WTC11 (cell line): Measurements from ENCODE around the gene OR11A1.

ENCODE experiments used
- CBFB ChIP-seq: sonication (generic); formaldehyde crosslinking; IDR thresholded peaks from 2 replicates; pipeline ENCODE4 v1.8.1; 2022; ENCODE audit warnings: mild to moderate bottlenecking, low read depth, missing genetic modification reagents
- CREM ChIP-seq: sonication (generic); formaldehyde crosslinking; IDR thresholded peaks from 2 replicates; pipeline ENCODE4 v1.8.1; 2022; ENCODE audit warnings: mild to moderate bottlenecking, missing genetic modification reagents, moderate library complexity
- FOXP1 ChIP-seq: sonication (generic); formaldehyde crosslinking; IDR thresholded peaks from 2 replicates; pipeline ENCODE4 v1.8.0; 2022; ENCODE audit warnings: missing genetic modification reagents, mild to moderate bottlenecking, moderate library complexity, borderline replicate concordance
- GABPB1 ChIP-seq: sonication (generic); formaldehyde crosslinking; IDR thresholded peaks from 2 replicates; pipeline ENCODE4 v1.8.1; 2023; ENCODE audit warnings: mild to moderate bottlenecking, missing genetic modification reagents
- MXD4 ChIP-seq: fragments of 250-450 bp; sonication (Bioruptor Pico); IDR thresholded peaks from 2 replicates; pipeline ENCODE4 v1.8.0; 2021; ENCODE audit warnings: mild to moderate bottlenecking, moderate library complexity, borderline replicate concordance
- NFE2L1 ChIP-seq: sonication (generic); formaldehyde crosslinking; IDR thresholded peaks from 2 replicates; pipeline ENCODE4 v1.8.1; 2023; ENCODE audit warnings: missing genetic modification reagents
- SOX15 ChIP-seq: fragments of 250-450 bp; sonication (Bioruptor Pico); IDR thresholded peaks from 2 replicates; pipeline ENCODE4 v1.9.0; 2021; ENCODE audit warnings: mild to moderate bottlenecking
- ZNF219 ChIP-seq: sonication (generic); formaldehyde crosslinking; IDR thresholded peaks from 2 replicates; pipeline ENCODE4 v1.8.0; 2023; ENCODE audit warnings: missing genetic modification reagents, mild to moderate bottlenecking, borderline replicate concordance
- ZNF263 ChIP-seq: sonication (generic); formaldehyde crosslinking; IDR thresholded peaks from 2 replicates; pipeline ENCODE4 v1.8.1; 2022; ENCODE audit warnings: low read depth, mild to moderate bottlenecking, moderate library complexity, missing genetic modification reagents
- TF ChIP-seq, protein P1 (sequence below): sonication (generic); formaldehyde crosslinking; IDR thresholded peaks from 2 replicates; pipeline ENCODE4 v1.8.0; 2022; ENCODE audit warnings: mild to moderate bottlenecking, missing genetic modification reagents
- TF ChIP-seq, protein P2 (sequence below): fragments of 200-600 bp; IDR thresholded peaks from 2 replicates; pipeline ENCODE4 v1.8.0; 2022; ENCODE audit warnings: antibody characterized with exemption
- TF ChIP-seq, protein P3 (sequence below): sonication (generic); formaldehyde crosslinking; IDR thresholded peaks from 2 replicates; pipeline ENCODE4 v1.8.0; 2022; ENCODE audit warnings: mild to moderate bottlenecking, missing genetic modification reagents
- TF ChIP-seq, protein P4 (sequence below): sonication (generic); formaldehyde crosslinking; conservative IDR thresholded peaks from 2 replicates; pipeline ENCODE4 v1.8.1; 2023; ENCODE audit warnings: mild to moderate bottlenecking, low read depth, missing genetic modification reagents, moderate library complexity

DNA sequence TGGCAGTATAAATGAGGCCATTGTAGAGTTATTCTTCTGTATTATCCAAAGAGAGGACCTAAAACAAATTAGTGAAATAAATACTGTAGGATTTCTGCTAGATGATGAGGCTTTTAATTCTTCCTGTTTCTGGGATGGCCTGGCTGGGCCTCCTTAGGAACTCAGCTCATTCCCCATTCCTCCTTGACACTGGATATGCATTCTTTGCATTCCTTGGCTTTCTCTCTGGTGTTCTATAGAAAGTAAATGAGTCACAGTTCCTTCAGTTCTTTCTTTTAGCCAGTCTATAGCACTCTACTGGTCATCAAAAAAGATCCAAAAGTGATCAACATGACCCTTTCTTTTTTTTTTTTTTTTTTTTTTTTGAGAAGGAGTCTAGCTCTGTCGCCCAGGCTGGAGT is 9.2 kb downstream of the OR11A1 start:
- no peak for TF ChIP-seq NFE2L1 (CRISPR knock-in tag)
- TF ChIP-seq, protein P1, sequence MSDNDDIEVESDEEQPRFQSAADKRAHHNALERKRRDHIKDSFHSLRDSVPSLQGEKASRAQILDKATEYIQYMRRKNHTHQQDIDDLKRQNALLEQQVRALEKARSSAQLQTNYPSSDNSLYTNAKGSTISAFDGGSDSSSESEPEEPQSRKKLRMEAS (CRISPR knock-in tag), result no peak
- no peak for TF ChIP-seq FOXP1
- TF ChIP-seq, protein P2, sequence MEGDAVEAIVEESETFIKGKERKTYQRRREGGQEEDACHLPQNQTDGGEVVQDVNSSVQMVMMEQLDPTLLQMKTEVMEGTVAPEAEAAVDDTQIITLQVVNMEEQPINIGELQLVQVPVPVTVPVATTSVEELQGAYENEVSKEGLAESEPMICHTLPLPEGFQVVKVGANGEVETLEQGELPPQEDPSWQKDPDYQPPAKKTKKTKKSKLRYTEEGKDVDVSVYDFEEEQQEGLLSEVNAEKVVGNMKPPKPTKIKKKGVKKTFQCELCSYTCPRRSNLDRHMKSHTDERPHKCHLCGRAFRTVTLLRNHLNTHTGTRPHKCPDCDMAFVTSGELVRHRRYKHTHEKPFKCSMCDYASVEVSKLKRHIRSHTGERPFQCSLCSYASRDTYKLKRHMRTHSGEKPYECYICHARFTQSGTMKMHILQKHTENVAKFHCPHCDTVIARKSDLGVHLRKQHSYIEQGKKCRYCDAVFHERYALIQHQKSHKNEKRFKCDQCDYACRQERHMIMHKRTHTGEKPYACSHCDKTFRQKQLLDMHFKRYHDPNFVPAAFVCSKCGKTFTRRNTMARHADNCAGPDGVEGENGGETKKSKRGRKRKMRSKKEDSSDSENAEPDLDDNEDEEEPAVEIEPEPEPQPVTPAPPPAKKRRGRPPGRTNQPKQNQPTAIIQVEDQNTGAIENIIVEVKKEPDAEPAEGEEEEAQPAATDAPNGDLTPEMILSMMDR, result no peak
- no peak for TF ChIP-seq SOX15 (CRISPR knock-in tag)
- TF ChIP-seq, protein P3, sequence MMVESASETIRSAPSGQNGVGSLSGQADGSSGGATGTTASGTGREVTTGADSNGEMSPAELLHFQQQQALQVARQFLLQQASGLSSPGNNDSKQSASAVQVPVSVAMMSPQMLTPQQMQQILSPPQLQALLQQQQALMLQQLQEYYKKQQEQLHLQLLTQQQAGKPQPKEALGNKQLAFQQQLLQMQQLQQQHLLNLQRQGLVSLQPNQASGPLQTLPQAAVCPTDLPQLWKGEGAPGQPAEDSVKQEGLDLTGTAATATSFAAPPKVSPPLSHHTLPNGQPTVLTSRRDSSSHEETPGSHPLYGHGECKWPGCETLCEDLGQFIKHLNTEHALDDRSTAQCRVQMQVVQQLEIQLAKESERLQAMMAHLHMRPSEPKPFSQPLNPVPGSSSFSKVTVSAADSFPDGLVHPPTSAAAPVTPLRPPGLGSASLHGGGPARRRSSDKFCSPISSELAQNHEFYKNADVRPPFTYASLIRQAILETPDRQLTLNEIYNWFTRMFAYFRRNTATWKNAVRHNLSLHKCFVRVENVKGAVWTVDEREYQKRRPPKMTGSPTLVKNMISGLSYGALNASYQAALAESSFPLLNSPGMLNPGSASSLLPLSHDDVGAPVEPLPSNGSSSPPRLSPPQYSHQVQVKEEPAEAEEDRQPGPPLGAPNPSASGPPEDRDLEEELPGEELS (CRISPR knock-in tag), result no peak
- no peak for TF ChIP-seq CBFB
- no peak for TF ChIP-seq CREM (CRISPR knock-in tag)
- no peak for TF ChIP-seq GABPB1 (CRISPR knock-in tag)
- TF ChIP-seq ZNF219 (CRISPR knock-in tag), result no peak
- no peak for TF ChIP-seq MXD4 (CRISPR knock-in tag)
- no peak for TF ChIP-seq ZNF263 (CRISPR knock-in tag)
- TF ChIP-seq, protein P4, sequence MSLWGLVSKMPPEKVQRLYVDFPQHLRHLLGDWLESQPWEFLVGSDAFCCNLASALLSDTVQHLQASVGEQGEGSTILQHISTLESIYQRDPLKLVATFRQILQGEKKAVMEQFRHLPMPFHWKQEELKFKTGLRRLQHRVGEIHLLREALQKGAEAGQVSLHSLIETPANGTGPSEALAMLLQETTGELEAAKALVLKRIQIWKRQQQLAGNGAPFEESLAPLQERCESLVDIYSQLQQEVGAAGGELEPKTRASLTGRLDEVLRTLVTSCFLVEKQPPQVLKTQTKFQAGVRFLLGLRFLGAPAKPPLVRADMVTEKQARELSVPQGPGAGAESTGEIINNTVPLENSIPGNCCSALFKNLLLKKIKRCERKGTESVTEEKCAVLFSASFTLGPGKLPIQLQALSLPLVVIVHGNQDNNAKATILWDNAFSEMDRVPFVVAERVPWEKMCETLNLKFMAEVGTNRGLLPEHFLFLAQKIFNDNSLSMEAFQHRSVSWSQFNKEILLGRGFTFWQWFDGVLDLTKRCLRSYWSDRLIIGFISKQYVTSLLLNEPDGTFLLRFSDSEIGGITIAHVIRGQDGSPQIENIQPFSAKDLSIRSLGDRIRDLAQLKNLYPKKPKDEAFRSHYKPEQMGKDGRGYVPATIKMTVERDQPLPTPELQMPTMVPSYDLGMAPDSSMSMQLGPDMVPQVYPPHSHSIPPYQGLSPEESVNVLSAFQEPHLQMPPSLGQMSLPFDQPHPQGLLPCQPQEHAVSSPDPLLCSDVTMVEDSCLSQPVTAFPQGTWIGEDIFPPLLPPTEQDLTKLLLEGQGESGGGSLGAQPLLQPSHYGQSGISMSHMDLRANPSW (CRISPR knock-in tag), result no peak
